K562 (cell line): Measurements from ENCODE around the gene BIN1. TPM values are rescaled to one million over a fixed set of nuclear protein-coding genes. Genes with fewer than 3 reads are reported as not detected.

Experiments used
- ATAC-seq: fragments of 200-7000 bp; cut with Tn5 transposase; 3 replicates; pipeline ENCODE4 v1.9.1; 2020; ENCODE audit warnings: moderate library complexity
- BruUV-seq: library from RNA; stranded (reverse); fragments of 400-500 nt; replicated peaks from 2 replicates; lab custom pipeline; 2021; lab: Mats Ljungman, UMichigan
- CTCF ChIA-PET: fragments of 300-600 bp; formaldehyde crosslinking; extraction: SDS; loops from one replicate; lab custom pipeline; 2021; ENCODE audit warnings: low intra/inter-chr PET ratio; lab: Yijun Ruan, JAX
- POLR2A ChIA-PET: fragments of 300-600, 350-650 bp; sonication (Branson Sonifier 250); formaldehyde crosslinking; extraction: SDS; loops from one replicate; lab custom pipeline; 2021; ENCODE audit warnings: antibody characterized with exemption, inconsistent platforms; lab: Yijun Ruan, JAX
- DNase-seq, 4 experiments: peaks; one replicate each; pipeline versions ENCODE4 v3.0.0 to v3.0.0-alpha.2; 2011 to 2018; ENCODE audit warnings: low spot score in 3 of 4, mixed read lengths in 3 of 4; ENCODE audit errors: extremely low read depth in 1 of 4
- FAIRE-seq: peaks from 2 replicates; lab custom pipeline; 2011; peaks lifted over from hg19 to GRCh38; lab: Jason Lieb, UNC
- H2AFZ ChIP-seq: 2 replicates; pipeline ENCODE4 v1.6.0; 2011; ENCODE audit warnings: low read depth, low read length, control low read depth, inconsistent platforms
- H3K27ac ChIP-seq: fragments of 200-600 bp; 3 replicates; pipeline ENCODE4 v1.8.0; 2011; ENCODE audit warnings: low read depth, mild to moderate bottlenecking, control low read depth, inconsistent platforms, low read length, moderate library complexity, mixed read lengths; ENCODE audit errors: extremely low read depth
- H3K27me3 ChIP-seq, 2 experiments: fragments of 300-600 bp in 1 of 2; 2 replicates in 1 of 2; 3 replicates in 1 of 2; pipeline versions ENCODE4 v1.6.0 to v1.8.0; 2011; ENCODE audit warnings: inconsistent platforms in 2 of 2, low read length in 2 of 2, mild to moderate bottlenecking in 1 of 2, mixed read lengths in 1 of 2, moderate library complexity in 1 of 2; ENCODE audit not compliant: control insufficient read depth in 2 of 2, insufficient read depth in 2 of 2
- H3K36me3 ChIP-seq: fragments of 300-600 bp; 3 replicates; pipeline ENCODE4 v1.8.0; 2011; ENCODE audit warnings: mild to moderate bottlenecking, low read length, inconsistent platforms; ENCODE audit not compliant: control insufficient read depth, insufficient read depth
- H3K4me1 ChIP-seq, 2 experiments: fragments of 200-600 bp in 1 of 2; replicated peaks in 1 of 2; 2 replicates in 1 of 2; 3 replicates in 1 of 2; pipeline versions ENCODE4 v1.5.1 to v1.8.0; 2011; ENCODE audit warnings: inconsistent platforms in 2 of 2, low read length in 2 of 2, mild to moderate bottlenecking in 1 of 2, mixed read lengths in 1 of 2, moderate library complexity in 1 of 2; ENCODE audit not compliant: control insufficient read depth in 2 of 2, insufficient read depth in 2 of 2
- H3K4me2 ChIP-seq: 2 replicates; pipeline ENCODE4 v1.6.1; 2011; ENCODE audit warnings: low read length, control low read depth, inconsistent platforms, mixed read lengths; ENCODE audit not compliant: insufficient read depth
- H3K4me3 ChIP-seq: fragments of 200-600 bp; sonication (generic), shearing (Covaris generic); 2 replicates; pipeline ENCODE4 v1.5.1; 2016; ENCODE audit warnings: control low read depth, inconsistent platforms
- H3K79me2 ChIP-seq: fragments of 200-600 bp; 3 replicates; pipeline ENCODE4 v1.8.0; 2011; ENCODE audit warnings: low read length, inconsistent platforms; ENCODE audit not compliant: control insufficient read depth, insufficient read depth
- H3K9ac ChIP-seq, 2 experiments: 2 replicates each; pipeline versions ENCODE4 v1.6.0 to v1.6.1; 2011; ENCODE audit warnings: low read depth in 2 of 2, low read length in 2 of 2, control low read depth in 1 of 2, inconsistent platforms in 1 of 2, mild to moderate bottlenecking in 1 of 2, mixed read lengths in 1 of 2; ENCODE audit not compliant: insufficient read depth in 1 of 2
- H3K9me1 ChIP-seq: one replicate; pipeline ENCODE4 v1.6.0; 2011; ENCODE audit warnings: inconsistent platforms, mild to moderate bottlenecking, low read length, moderate library complexity; ENCODE audit not compliant: control insufficient read depth, insufficient read depth
- H3K9me3 ChIP-seq: replicated peaks from 2 replicates; pipeline ENCODE4 v1.5.1; 2011; ENCODE audit warnings: low read depth, low read length, inconsistent platforms; ENCODE audit not compliant: control insufficient read depth, insufficient read depth
- H4K20me1 ChIP-seq: replicated peaks from 2 replicates; pipeline ENCODE4 v1.6.1; 2011; ENCODE audit warnings: low read length, inconsistent platforms, mixed read lengths; ENCODE audit not compliant: control insufficient read depth, insufficient read depth
- ADNP ChIP-seq: fragments of 200-800 bp; sonication (Bioruptor generic); IDR thresholded peaks from 2 replicates; pipeline ENCODE4 v1.6.1; 2016; ENCODE audit warnings: missing genetic modification characterization, missing compliant biosample characterization
- ARID1B ChIP-seq: fragments of 450-650 bp; IDR thresholded peaks from 2 replicates; pipeline ENCODE4 v1.6.1; 2016; ENCODE audit warnings: antibody characterized with exemption, mild to moderate bottlenecking, inconsistent platforms
- BHLHE40 ChIP-seq: IDR thresholded peaks from 2 replicates; pipeline ENCODE4 v1.6.1; 2011; ENCODE audit warnings: low read length, improper control_type of control experiment
- CCAR2 ChIP-seq: fragments of 200-400 bp; formaldehyde crosslinking; IDR thresholded peaks from 2 replicates; pipeline ENCODE4 v1.6.1; 2017; ENCODE audit warnings: mild to moderate bottlenecking, low read depth, low read length
- CEBPB ChIP-seq: fragments of 450-650 bp; IDR thresholded peaks from 2 replicates; pipeline ENCODE4 v1.6.1; 2016; ENCODE audit warnings: missing genetic modification characterization, missing compliant biosample characterization
- KLF10 ChIP-seq: fragments of 250-450 bp; sonication (Bioruptor Pico); IDR thresholded peaks from 2 replicates; pipeline ENCODE4 v1.6.1; 2021; ENCODE audit warnings: matching md5 sums
- ZNF444 ChIP-seq: fragments of 250-450 bp; sonication (Bioruptor Pico); IDR thresholded peaks from 2 replicates; pipeline ENCODE4 v1.4.0; 2020; ENCODE audit warnings: mild to moderate bottlenecking, moderate library complexity
- WGBS: fragments of 100-300 bp; shearing (Covaris generic); methylation state at CpG from one replicate; pipeline ENCODE4 v1.1.6; 2016; ENCODE audit warnings: low coverage, mixed read lengths; ENCODE audit not compliant: insufficient coverage; ENCODE audit errors: missing lambda C conversion rate; 5-methylcytosine and 5-hydroxymethylcytosine counted together
- in situ Hi-C: fragments of 300-500 bp; cut with MboI; formaldehyde crosslinking; loops from 4 replicates; pipeline ENCODE4 v1.15.0; 2018; ENCODE audit warnings: inconsistent platforms, mixed read lengths
- intact Hi-C: fragments of 100-400 bp; cut with micrococcal nuclease; formaldehyde crosslinking; loops from 2 replicates; pipeline ENCODE4 v1.14.2; 2022
- polyA plus RNA-seq, 8 experiments: library from polyadenylated mRNA; depleted of rRNA in 4 of 8; stranded (reverse) in 5 of 8; unstranded in 3 of 8; fragments of >200 nt; fragmentation: Nextera tagmentation in 2 of 8; fragmentation: Illumina TruSeq in 1 of 8; extraction: Ambion mirVana in 2 of 8; extraction: Trizol in 1 of 8; gene quantifications; 2 replicates each; pipeline versions ENCODE4 v1.2.1 to v1.2.3, GENCODE V29; 2011 to 2014; ENCODE audit warnings: inconsistent platforms in 1 of 8, missing spikeins in 1 of 8
- total RNA-seq, 7 experiments: library from RNA; depleted of rRNA in 6 of 7; stranded (reverse); fragments of >200 nt in 6 of 7; fragmentation: Illumina TruSeq in 2 of 7; extraction: Trizol in 2 of 7; gene quantifications; 2 replicates each; pipeline versions ENCODE4 v1.2.1 to v1.2.3, GENCODE V29; 2011 to 2021; ENCODE audit warnings: low replicate concordance in 1 of 7
- TF ChIP-seq, protein P1 (sequence below): sonication (generic); formaldehyde crosslinking; IDR thresholded peaks from 2 replicates; pipeline ENCODE4 v1.8.0; 2022; ENCODE audit warnings: mild to moderate bottlenecking, missing genetic modification reagents

The BIN1 gene
- total and polyA plus RNA-seq, 9 of the 15 experiments (the other 6 are each of a cell fraction or from before 2014, with no cell fraction given): 0.04 to 2.8 (median 0.79) TPM; not detected in 1

DNA sequence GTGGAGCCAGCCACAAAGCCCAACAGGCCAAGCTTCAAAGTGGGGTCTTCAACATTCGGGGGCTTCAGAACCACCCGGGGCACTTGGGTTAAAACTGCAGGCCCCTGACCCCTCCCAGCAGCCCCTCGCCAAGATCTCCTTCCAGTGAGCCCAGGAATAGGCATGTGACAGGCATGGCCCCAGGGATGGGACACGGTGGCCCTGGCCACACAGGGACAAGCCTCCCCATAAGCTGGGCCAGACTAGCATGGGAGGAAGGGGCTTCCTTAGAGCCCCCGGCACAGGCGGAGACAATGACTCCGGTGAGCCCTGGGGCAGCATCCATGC, 52.4 kb downstream of the BIN1 start:
- no TSS peak for BruUV-seq
- no peak overlapping the region for H3K4me3 ChIP-seq
- no peak overlapping the region for H3K4me2 ChIP-seq
- CTCF ChIA-PET: no interaction called here
- ATAC-seq (no peak), FAIRE-seq (no peak), DNase-seq (no peak)
- TF ChIP-seq CEBPB (tag) (no peak), KLF10 (CRISPR knock-in tag) (no peak), CCAR2 (no peak), ZNF444 (CRISPR knock-in tag) (no peak), ARID1B (no peak), ADNP (tag) (no peak), BHLHE40 (no peak)
- TF ChIP-seq, protein P1, sequence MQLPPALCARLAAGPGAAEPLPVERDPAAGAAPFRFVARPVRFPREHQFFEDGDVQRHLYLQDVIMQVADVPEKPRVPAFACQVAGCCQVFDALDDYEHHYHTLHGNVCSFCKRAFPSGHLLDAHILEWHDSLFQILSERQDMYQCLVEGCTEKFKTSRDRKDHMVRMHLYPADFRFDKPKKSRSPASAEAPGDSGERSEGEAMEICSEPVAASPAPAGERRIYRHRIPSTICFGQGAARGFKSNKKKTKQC (CRISPR knock-in tag): no peak
- peaks cover 8% of the 10 kb centered on the region; the same call in 1 of the 2 replicates for H4K20me1 ChIP-seq
- H3K27me3 ChIP-seq: peaks cover 3 to 62% of the 10 kb centered on the region in 2 experiments; a peak in 4 of 5 replicates
- H3K9ac ChIP-seq: no peak overlapping the region; a peak in 1 of 4 replicates
- no peaks in the 10 kb centered on the region for H3K9me3 ChIP-seq
- no peaks in the 10 kb centered on the region for H3K36me3 ChIP-seq
- POLR2A ChIA-PET: no interaction called here
- intact Hi-C loops (no loop called here), in situ Hi-C loops (no loop called here)
- no peak overlapping the region for H3K27ac ChIP-seq
- H3K9me1 ChIP-seq: no peaks in the 10 kb centered on the region
- 13% methylated on average over 7 of the region's 7 CpGs for WGBS
- H2AFZ ChIP-seq: no peak overlapping the region
- peaks cover 0 to 69% of the 10 kb centered on the region in 2 experiments; a peak in 3 of 5 replicates for H3K4me1 ChIP-seq
- H3K79me2 ChIP-seq: no peaks in the 10 kb centered on the region
